LNCaP clone FGC (cell line): Measurements from ENCODE around the gene GNAQ.

Experiments used
- DNase-seq: peaks from one replicate; pipeline ENCODE4 v3.0.0-alpha.2; 2011; ENCODE audit warnings: low read depth
- H3K4me3 ChIP-seq: 2 replicates; pipeline ENCODE4 v1.5.1; 2011; ENCODE audit warnings: mild to moderate bottlenecking, low read depth, low read length, control low read depth
- CTCF ChIP-seq: IDR thresholded peaks from 2 replicates; pipeline ENCODE4 v1.5.1; 2012; ENCODE audit warnings: mild to moderate bottlenecking; ENCODE audit not compliant: control insufficient read depth, insufficient read depth; ENCODE audit errors: extremely low read depth

Gene GNAQ

DNA sequence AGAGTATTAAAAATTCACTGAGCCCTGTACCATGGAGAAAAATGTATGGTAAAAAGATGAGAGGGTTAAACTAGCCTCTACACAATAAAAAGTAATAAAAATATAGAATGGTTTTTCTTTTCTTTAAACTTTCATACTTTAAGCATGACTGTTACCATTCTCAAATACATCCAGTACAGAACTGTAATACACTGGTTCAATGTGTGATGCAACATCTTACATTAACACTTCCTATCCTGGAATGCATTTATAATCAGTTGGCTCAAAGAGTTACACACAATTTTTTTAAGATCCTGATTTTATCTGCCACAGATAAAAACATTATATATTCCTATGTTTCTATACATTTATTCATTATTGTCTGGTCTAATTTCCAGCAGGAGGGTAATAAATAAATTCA, 4.7 kb downstream of the GNAQ start:
- no peak for TF ChIP-seq CTCF
- no peak for DNase-seq
- H3K4me3 ChIP-seq = no peak overlapping the region

GRCh38 chr9:78026416-78026815, 5.2 kb downstream of the GNAQ start:
- no peak overlapping the region for H3K4me3 ChIP-seq
- no peak for DNase-seq
- TF ChIP-seq CTCF = no peak

GRCh38 chr9:78025186-78025585, 6.4 kb downstream of the GNAQ start:
- DNase-seq = no peak
- H3K4me3 ChIP-seq = no peak overlapping the region
- no peak for TF ChIP-seq CTCF

GRCh38 chr9:78023003-78023741, 8.4 kb downstream of the GNAQ start:
- no peak overlapping the region for H3K4me3 ChIP-seq
- no peak for TF ChIP-seq CTCF
- no peak for DNase-seq

- no peak overlapping the region for H3K4me3 ChIP-seq
- no peak for DNase-seq
- TF ChIP-seq CTCF = no peak
Measured at GRCh38 chr9:78021697-78022096, 9.9 kb downstream of the GNAQ start.

- TF ChIP-seq CTCF = no peak
- H3K4me3 ChIP-seq = no peak overlapping the region
- DNase-seq = no peak
Measured at GRCh38 chr9:78017190-78017693, 14.4 kb downstream of the GNAQ start.

DNA sequence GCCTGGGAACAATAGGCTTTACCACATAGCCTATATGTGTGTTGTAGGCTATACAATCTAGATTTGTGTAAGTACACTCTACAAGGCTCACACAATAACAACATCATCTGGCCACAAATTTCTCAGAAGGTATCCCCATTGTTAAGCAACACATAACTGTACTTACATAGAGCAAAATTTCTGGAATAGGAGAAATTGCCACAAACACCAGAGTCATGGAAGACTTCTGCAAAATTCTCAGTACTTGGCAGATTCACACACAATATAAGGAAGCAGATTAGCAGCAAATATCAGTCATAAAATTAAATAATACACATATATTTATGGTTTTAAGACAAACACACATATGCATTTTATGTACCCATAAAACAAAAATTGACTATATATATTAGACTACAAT, 16.4 kb downstream of the GNAQ start:
- no peak for TF ChIP-seq CTCF
- no peak for DNase-seq
- H3K4me3 ChIP-seq = no peak overlapping the region
